H4 (cell line): ENCODE data around the gene PDE2A. TPM values are rescaled to one million over a fixed set of nuclear protein-coding genes. Genes with fewer than 3 reads are reported as not detected.
A peak's percentile ranks its signal among the peaks of the same experiment; 100 is the strongest.

Source experiments
- DNase-seq: peaks from one replicate; pipeline ENCODE4 v3.0.0-alpha.2; 2015; ENCODE audit warnings: low spot score
- total RNA-seq: library from RNA; depleted of rRNA; stranded (reverse); fragments of >200 nt; shearing (Covaris generic); gene quantifications from 2 replicates; pipeline ENCODE4 v1.2.3, GENCODE V29; 2014

The PDE2A gene
- total RNA-seq, 1 experiment from 2014 or later: 3.0 TPM

- DNase-seq: no peak
These were observed 15.1 kb downstream of the PDE2A start for GRCh38 chr11:72658989-72659640.

DNA sequence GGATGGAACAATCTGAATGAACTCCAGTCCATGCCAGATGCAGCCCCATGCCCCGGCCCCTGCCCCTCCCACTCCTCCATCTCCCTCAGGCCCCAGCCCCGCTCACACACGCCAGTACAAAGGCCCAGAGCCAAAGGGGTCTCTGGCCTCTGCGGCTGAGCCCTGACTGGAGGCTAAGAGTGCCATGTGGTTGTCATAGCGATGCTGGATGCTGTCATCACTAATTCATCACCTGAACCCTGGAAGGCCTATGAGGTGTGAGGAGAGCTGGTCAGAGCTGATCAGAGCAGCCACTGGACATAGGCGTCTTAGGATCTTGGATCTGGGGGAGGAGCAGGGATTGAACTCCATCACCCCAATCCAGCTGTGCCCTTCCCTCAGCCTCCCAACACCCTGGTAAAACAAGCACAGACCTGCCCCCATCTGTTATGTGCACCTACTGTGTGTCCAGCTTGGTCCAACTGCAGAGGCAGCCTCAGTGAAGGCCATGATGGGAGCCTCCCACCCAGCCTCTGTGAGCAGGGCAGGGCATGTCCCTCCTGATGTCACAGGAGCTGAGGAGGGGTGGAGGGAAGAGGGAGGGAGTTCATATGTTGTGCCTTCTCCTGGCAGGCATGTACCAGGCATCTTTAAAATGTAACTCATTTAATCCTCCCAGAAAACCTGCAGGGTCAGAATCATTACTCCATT lies 16.7 kb downstream of the PDE2A start:
- no peak for DNase-seq

DNA sequence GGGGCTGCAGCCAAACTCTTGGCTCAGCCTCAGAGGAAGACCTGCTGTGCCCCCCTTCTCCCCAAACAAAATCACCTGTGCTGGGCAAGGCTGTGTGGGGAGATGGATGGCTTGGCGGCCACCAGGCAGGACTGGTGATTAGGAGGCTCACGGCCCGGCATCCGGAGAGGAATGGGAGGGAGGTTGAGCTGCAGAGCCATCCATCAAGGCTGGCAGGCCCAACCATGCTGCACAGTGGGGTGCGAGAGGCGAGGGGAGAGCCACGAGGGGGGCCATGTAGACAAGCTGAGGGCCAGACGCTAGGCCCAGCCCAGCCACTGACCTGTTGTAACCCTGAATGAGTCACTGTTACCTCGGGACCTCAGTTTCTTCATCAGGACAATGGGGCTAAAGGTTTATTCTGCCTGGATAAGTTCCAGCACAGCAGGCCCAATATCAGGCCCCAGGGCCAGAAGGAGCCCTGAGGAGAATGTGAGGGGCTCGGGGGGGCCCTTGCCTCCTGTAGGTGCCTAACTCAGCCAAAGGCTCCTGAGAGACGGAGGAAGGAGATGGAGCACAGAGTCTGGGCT lies 18.2 kb downstream of the PDE2A start:
- DNase-seq: no peak

DNA sequence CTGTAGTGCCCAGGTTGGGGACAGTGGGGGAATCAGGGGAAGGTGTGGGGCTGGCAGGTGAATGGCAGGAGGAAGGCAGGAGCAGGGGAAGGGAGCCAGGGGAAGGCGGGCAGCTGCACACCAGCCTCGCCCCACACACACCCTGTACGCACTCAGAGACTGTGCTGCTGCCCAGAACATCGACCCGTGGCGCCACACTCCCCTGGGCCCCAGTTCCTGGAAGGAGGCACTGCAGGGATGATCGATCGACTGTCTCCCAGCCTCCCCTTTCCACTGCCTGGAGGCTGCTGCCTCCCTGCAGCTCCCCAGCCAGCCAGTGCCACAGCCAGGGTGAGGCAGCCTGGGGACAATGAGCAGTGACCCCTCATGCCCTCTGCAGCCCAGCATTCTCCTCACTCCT lies 19.2 kb downstream of the PDE2A start:
- no peak for DNase-seq

DNA sequence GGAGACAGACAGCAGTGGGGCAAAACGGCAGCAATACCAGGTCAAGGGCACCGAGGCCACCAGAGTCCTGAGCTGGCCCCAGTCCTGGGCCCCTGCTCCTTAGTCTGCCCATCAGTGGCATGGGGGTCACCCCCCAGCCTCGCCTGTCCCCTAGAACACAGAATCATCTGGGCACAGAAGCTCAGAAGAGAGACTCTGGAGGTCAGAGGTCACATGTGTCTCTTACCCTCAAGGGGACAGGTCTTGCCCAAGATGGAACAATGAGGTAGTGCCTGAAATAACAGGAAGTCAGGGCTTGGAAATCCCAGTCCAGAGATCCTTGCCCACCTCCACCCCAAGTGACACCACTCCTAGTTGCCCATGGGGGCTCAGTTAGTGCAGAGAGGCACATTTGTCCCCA lies 20.6 kb downstream of the PDE2A start:
- DNase-seq: no peak

- DNase-seq: no peak
These were observed 21.2 kb downstream of the PDE2A start for GRCh38 chr11:72652873-72653630.

GRCh38 chr11:72652133-72652532 lies 22.1 kb downstream of the PDE2A start:
- DNase-seq: no peak

DNA sequence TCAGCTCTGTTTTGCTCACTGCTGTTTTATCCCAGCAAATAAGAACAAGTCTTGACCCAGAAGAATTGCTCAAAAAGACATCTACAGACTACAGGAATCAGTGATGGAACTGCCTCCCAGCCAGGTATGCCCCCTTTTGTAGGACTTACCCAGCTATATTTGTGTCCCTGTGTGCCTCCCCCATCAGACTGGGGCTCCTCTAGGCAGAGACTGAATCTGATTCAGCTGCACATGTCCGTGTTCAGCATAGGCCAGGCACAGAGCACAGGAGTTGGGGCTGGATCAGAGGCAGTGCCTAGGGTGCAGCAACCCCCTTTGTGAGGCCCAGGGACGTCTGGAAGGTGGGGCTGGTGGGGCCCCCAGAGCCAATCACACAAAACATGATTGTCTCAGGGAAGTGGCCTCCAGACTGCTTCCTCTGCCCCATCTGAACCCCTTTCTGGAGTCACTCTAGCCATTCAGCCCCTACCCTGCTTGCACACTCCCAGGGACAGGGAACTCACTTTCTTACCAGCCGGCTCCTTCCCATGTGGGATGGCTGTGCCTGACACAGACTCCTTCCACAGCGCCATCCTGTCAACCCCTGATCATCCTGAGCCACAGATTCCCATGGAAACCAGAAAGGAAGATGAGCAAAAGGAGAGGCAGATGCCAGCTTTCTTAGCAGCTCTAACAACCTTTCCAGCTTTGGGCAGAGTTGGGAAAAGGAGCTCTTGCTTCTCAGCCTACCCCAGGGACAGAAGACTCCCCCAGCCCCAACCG lies 24.8 kb downstream of the PDE2A start:
- no peak for DNase-seq

GRCh38 chr11:72648384-72649136 lies 25.7 kb downstream of the PDE2A start:
- no peak for DNase-seq

GRCh38 chr11:72647882-72648281 lies 26.3 kb downstream of the PDE2A start:
- no peak for DNase-seq

DNA sequence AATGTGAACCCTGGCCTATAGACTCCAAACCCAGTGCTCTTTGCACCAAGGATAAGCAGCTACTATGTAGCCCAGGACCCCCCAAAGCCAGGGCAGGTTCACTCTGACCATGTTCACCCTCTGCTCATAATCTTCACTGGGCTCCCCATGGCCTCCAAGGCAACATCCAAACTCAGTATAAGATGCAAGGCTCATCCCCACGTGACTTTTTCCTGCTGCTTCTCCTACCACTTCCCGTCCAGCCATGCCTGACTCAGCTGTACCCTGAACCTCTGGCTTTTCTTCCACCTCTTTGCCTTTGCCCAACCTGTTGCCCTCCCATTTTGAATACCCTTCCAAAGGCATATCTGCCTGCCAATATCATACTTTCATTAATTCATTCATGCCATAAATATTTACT lies 27.8 kb downstream of the PDE2A start:
- DNase-seq: no peak

DNA sequence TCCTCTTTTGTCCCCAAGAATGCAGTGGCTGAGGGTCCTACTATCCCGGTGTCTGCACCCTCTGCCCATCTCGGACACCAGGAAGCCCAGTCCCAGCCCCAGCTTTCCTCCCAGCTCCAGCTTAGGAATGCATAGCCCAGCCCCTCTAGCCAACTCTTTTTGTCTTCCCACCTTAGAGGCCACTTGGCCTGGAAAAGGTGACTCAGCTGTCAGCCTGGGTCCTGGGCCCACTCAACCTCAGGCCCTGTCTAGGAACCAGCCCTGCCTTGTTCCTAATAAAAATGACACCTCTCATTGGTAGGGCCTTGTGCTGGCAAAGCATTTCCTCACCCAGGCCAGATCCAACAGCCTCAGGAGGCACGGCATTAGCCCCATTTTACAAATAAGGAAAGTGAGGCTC lies 28.2 kb downstream of the PDE2A start:
- no peak for DNase-seq

DNA sequence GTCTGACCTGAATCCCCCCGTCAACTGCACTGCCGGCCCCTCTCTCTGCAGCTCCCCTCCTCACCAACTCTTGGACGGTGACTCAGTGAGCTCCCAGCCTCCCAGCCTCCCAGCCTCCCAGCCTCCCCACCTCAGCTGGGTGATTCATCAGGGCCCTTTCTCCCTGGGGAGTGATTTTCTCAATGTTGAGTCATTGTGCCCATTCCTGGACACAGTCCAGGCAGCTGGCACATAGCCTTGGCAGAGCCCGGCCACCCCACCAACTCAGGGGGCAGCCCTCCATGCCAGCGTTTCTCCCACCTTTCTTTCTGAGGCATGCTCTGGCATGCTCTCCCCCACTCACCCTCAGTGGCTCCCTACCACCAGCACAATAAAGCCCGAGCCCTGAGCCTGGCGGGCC lies 30.7 kb downstream of the PDE2A start:
- DNase-seq: peak; percentile 40

DNA sequence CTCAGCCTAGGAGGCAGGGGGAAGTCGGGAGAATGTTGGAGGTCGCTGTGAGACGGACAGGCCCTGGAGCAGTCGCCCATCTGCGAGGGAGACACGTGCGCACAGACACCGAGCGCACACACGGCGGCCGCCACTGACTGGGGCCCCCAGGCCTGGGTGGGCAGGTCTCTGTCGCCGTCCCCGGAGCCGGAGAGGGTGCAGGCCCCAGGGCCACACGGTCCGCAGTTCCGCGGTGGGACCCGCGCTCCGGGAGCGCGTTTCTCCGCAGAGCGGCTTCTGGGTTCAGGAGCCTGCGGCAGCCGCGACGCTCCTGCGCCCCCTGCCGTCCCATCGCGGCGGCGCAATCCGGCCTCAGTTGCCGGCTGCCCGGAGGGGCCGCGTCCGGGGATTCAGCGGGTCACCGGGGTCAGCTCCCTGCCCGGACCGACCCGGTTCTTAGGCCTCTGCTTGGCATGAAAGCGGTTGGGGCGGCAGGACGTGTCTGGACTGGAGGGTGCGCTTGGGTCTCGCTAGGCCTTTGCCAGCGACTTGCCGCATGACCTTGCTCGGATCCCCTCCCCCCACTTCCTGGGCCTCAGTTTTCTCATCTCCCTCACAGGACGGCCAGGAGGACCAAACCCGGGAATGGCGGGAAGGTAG lies 31.2 kb downstream of the PDE2A start:
- no peak for DNase-seq

GRCh38 chr11:72642043-72642883 lies 32.0 kb downstream of the PDE2A start:
- no peak for DNase-seq

- DNase-seq: no peak
These were observed 32.6 kb downstream of the PDE2A start for GRCh38 chr11:72641522-72642042.

DNA sequence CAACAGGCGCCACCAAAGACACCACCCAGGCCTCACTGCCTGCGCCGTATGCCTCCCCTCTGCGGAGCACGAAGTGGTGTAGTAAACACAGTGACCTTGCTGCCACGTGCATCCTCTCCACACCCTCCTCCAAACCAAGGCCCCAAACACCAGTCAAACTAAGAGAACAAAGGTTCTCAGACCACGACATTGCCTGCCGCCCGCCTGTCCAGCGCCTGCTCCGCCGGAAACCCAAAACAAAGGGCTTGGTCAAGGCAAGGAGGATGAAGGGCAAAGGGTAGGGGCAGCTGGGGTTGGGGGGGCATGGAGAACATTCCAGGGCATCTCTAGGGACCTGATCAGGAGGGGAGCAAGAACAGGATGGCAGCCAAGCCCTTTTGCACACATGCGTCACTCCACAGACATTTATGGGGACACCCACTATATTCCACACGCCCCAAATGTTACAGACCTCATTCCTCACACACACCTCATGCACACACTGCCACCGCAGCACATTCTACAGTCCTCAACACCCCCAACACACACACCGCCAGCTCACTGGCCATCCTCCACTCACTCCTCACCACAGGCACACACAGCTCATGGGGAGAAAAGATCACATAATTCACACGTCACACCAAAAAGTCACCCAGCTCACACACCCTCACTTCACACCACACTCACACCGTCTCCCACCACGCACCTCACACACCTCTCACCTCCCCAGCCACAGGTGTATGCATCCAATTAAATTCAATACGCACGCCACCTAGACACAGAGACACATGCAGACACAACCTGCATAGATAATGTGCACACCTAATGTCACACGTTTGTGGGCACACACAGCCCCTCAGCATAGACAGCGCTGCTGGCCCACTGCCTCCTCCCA lies 34.5 kb downstream of the PDE2A start:
- no peak for DNase-seq

GRCh38 chr11:72637926-72638325 lies 36.3 kb downstream of the PDE2A start:
- no peak for DNase-seq
